Tibial artery (tissue), 4 donors: ENCODE data around the gene SPOCK3.

Experiments used
- DNase-seq, 2 donors: peaks; one replicate each; pipeline ENCODE4 v3.0.0-alpha.2; 2019
- H3K27ac ChIP-seq, 2 donors: fragments of 200-600 bp; sonication (generic) in 1 of 2; 1 replicate in 1 of 2; 2 replicates in 1 of 2; pipeline ENCODE4 v1.5.1; 2018 to 2019; ENCODE audit warnings: mild to moderate bottlenecking in 1 of 2
- H3K27me3 ChIP-seq, 2 donors: fragments of 200-600 bp; sonication (generic) in 1 of 2; one replicate each; pipeline versions ENCODE4 v1.5.1 to v1.6.0; 2016 to 2019
- H3K36me3 ChIP-seq, 3 donors: fragments of 200-600 bp; sonication (generic) in 2 of 3; one replicate each; pipeline ENCODE4 v1.5.1; 2016 to 2019; ENCODE audit warnings: mild to moderate bottlenecking in 2 of 3
- H3K4me1 ChIP-seq, 4 donors: fragments of 200-600 bp; sonication (generic) in 2 of 4; 1 replicate in 3 of 4; 2 replicates in 1 of 4; pipeline ENCODE4 v1.5.1; 2016 to 2019
- H3K4me3 ChIP-seq, 2 donors: fragments of 200-600 bp; sonication (generic) in 1 of 2; 1 replicate in 1 of 2; 2 replicates in 1 of 2; pipeline ENCODE4 v1.5.1; 2018 to 2019; ENCODE audit warnings: mild to moderate bottlenecking in 2 of 2
- H3K9me3 ChIP-seq, 3 donors: fragments of 200-600 bp; sonication (generic) in 1 of 3; one replicate each; pipeline ENCODE4 v1.5.1; 2016 to 2019
- CTCF ChIP-seq, 2 experiments: fragments of 200-600 bp in 1 of 2; fragments of 450-650 bp in 1 of 2; IDR thresholded peaks; one replicate each; pipeline ENCODE4 v1.5.1; 2017 to 2019; ENCODE audit warnings: antibody characterized with exemption in 2 of 2, mild to moderate bottlenecking in 1 of 2, moderate library complexity in 1 of 2
- intact Hi-C: fragments of 100-400 bp; cut with DNase I; formaldehyde crosslinking; loops from one replicate; pipeline ENCODE4 v1.15.0; 2023; ENCODE audit warnings: low total_unique reads

SPOCK3 gene

GRCh38 chr4:167111092-167111491, 123.2 kb downstream of the SPOCK3 start:
- H3K4me3 ChIP-seq: no peak overlapping the region
- no peak for DNase-seq
- no peak for TF ChIP-seq CTCF (IDR thresholded peaks at IDR 0.05)
- H3K36me3 ChIP-seq: no peaks in the 10 kb centered on the region
- H3K27me3 ChIP-seq: no peaks in the 10 kb centered on the region
- H3K9me3 ChIP-seq: no peaks in the 10 kb centered on the region
- intact Hi-C loops: no loop called here
- no peak overlapping the region for H3K27ac ChIP-seq
- H3K4me1 ChIP-seq: no peaks in the 10 kb centered on the region

GRCh38 chr4:167109859-167110258, 124.4 kb downstream of the SPOCK3 start:
- H3K36me3 ChIP-seq: no peaks in the 10 kb centered on the region
- TF ChIP-seq CTCF (IDR thresholded peaks at IDR 0.05): no peak
- DNase-seq: no peak
- no peak overlapping the region for H3K4me3 ChIP-seq
- no peaks in the 10 kb centered on the region for H3K27me3 ChIP-seq
- no peaks in the 10 kb centered on the region for H3K9me3 ChIP-seq
- H3K27ac ChIP-seq: no peak overlapping the region
- intact Hi-C loops: no loop called here
- H3K4me1 ChIP-seq: no peaks in the 10 kb centered on the region

- H3K36me3 ChIP-seq: no peaks in the 10 kb centered on the region
- H3K4me1 ChIP-seq: no peaks in the 10 kb centered on the region
- DNase-seq: no peak
- no peaks in the 10 kb centered on the region for H3K9me3 ChIP-seq
- H3K27ac ChIP-seq: no peak overlapping the region
- no peak for TF ChIP-seq CTCF (IDR thresholded peaks at IDR 0.05)
- no peaks in the 10 kb centered on the region for H3K27me3 ChIP-seq
- H3K4me3 ChIP-seq: no peak overlapping the region
- intact Hi-C loops: no loop called here
Measured at GRCh38 chr4:167105857-167106256, 128.4 kb downstream of the SPOCK3 start.

- Histone ChIP-seq H3K27me3 (no peaks in the 10 kb centered on the region), H3K36me3 (no peaks in the 10 kb centered on the region), H3K9me3 (no peaks in the 10 kb centered on the region), H3K4me3 (no peak overlapping the region), H3K27ac (no peak overlapping the region), H3K4me1 (no peaks in the 10 kb centered on the region)
- no peak for TF ChIP-seq CTCF (IDR thresholded peaks at IDR 0.05)
- intact Hi-C loops: no loop called here
- DNase-seq: no peak
Measured at GRCh38 chr4:167102475-167102874, 131.8 kb downstream of the SPOCK3 start.

GRCh38 chr4:167101035-167101434, 133.3 kb downstream of the SPOCK3 start:
- no peak for DNase-seq
- TF ChIP-seq CTCF (IDR thresholded peaks at IDR 0.05): no peak
- intact Hi-C loops: no loop called here
- Histone ChIP-seq H3K4me1 (no peaks in the 10 kb centered on the region), H3K36me3 (no peaks in the 10 kb centered on the region), H3K27ac (no peak overlapping the region), H3K4me3 (no peak overlapping the region), H3K9me3 (no peaks in the 10 kb centered on the region), H3K27me3 (no peaks in the 10 kb centered on the region)

- no peak for TF ChIP-seq CTCF (IDR thresholded peaks at IDR 0.05)
- Histone ChIP-seq H3K36me3 (no peaks in the 10 kb centered on the region), H3K4me1 (no peaks in the 10 kb centered on the region), H3K27ac (no peak overlapping the region), H3K9me3 (no peaks in the 10 kb centered on the region), H3K27me3 (no peaks in the 10 kb centered on the region), H3K4me3 (no peak overlapping the region)
- intact Hi-C loops: no loop called here
- DNase-seq: no peak
Measured at GRCh38 chr4:167100120-167100519, 134.2 kb downstream of the SPOCK3 start.
